Body of pancreas (tissue), 4 donors: ENCODE data around the gene ZCCHC13. TPM values are rescaled to one million over a fixed set of nuclear protein-coding genes. Genes with fewer than 3 reads are reported as not detected.

Experiments used
- ATAC-seq: fragments of 150-250 bp; one replicate; pipeline ENCODE4 v1.9.1; 2016
- DNase-seq, 4 donors: peaks; one replicate each; pipeline ENCODE4 v3.0.0-alpha.2; 2019
- H3K27ac ChIP-seq, 4 donors: fragments of 200-600 bp; sonication (generic); 1 replicate in 3 of 4; 2 replicates in 1 of 4; pipeline versions ENCODE4 v1.5.1 to v1.6.1; 2016 to 2019; ENCODE audit warnings: mild to moderate bottlenecking in 1 of 4, mixed read lengths in 1 of 4, moderate library complexity in 1 of 4
- H3K27me3 ChIP-seq, 2 donors: fragments of 200-600 bp; sonication (generic); one replicate each; pipeline ENCODE4 v1.6.0; 2016; ENCODE audit warnings: mild to moderate bottlenecking in 1 of 2
- H3K36me3 ChIP-seq, 2 donors: fragments of 200-600 bp; sonication (generic); replicated peaks in 1 of 2; 2 replicates each; pipeline ENCODE4 v1.5.1; 2016; ENCODE audit warnings: low read depth in 2 of 2; ENCODE audit not compliant: insufficient read depth in 1 of 2
- H3K4me1 ChIP-seq: fragments of 200-600 bp; sonication (generic); one replicate; pipeline ENCODE4 v1.6.0; 2016
- H3K4me3 ChIP-seq, 2 donors: fragments of 200-600 bp; sonication (generic); 1 replicate in 1 of 2; 2 replicates in 1 of 2; pipeline ENCODE4 v1.5.1; 2016 to 2019
- H3K9me3 ChIP-seq, 3 donors: fragments of 200-600 bp; sonication (generic); 1 replicate in 2 of 3; 2 replicates in 1 of 3; pipeline ENCODE4 v1.5.1; 2016
- POLR2A ChIP-seq, 3 donors: fragments of 450-650 bp; IDR thresholded peaks; one replicate each; pipeline ENCODE4 v1.6.1; 2016; ENCODE audit warnings: antibody characterized with exemption in 3 of 3, mild to moderate bottlenecking in 2 of 3
- WGBS, 2 donors: methylation state at CpG; one replicate each; pipeline ENCODE4 v1.1.5; 2017; 5-methylcytosine and 5-hydroxymethylcytosine counted together
- intact Hi-C: fragments of 100-400 bp; cut with DNase I; formaldehyde crosslinking; loops from one replicate; pipeline ENCODE4 v1.15.1; 2023
- microRNA counts, 2 donors: library from miRNA; unstranded; fragments of <30 nt; microRNA quantifications; one replicate each; lab custom pipeline; 2017
- microRNA-seq, 2 donors: library from miRNA; unstranded; fragments of <30 nt; microRNA quantifications; one replicate each; pipeline ENCODE4, GENCODE V29; 2016; ENCODE audit warnings: borderline number of aligned reads in 2 of 2, borderline replicate concordance in 2 of 2
- small RNA-seq: library from RNA; depleted of rRNA; stranded (forward); fragments of <200 nt; gene quantifications from one replicate; pipeline ENCODE3, GENCODE V24; 2016
- total RNA-seq, 2 donors: library from RNA; depleted of rRNA; stranded (reverse); fragments of >200 nt; gene quantifications; one replicate each; pipeline ENCODE4 v1.1.0, GENCODE V29; 2016
- TF ChIP-seq, protein P1 (sequence below), 7 experiments: fragments of 450-650 bp in 4 of 7; fragments of 200-600 bp in 3 of 7; sonication (generic) in 3 of 7; IDR thresholded peaks; one replicate each; pipeline ENCODE4 v1.5.1; 2016 to 2019; ENCODE audit warnings: antibody characterized with exemption in 7 of 7

Gene ZCCHC13
- total RNA-seq, 2 donors from 2014 or later: not detected

DNA sequence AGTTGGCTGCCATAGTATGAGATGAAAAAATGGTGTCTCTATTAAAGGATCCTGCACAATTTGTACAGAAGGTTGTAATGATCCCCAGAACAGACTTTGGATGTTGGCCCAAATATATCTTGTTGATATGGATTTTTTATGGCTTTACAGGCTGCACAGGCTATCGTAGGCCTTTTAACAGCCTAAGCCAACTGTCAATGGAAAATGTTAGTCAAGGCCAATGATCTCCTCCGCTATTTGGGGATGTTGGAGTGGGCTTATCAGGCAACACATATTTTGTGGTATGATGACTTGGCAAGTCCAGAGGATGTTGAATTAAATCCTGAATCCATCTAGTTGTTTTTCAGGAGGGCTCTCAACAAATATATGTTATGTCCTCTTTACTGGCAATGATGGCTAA, 42.1 kb downstream of the ZCCHC13 start:
- no peaks in the 10 kb centered on the region for H3K9me3 ChIP-seq
- H3K4me1 ChIP-seq: no peaks in the 10 kb centered on the region
- intact Hi-C loops: loop anchor here (10.0 kb wide), 1 partner anchor 491 kb away; the partner anchor contains the start of gene XIST
- TF ChIP-seq POLR2A (IDR thresholded peaks at IDR 0.05): no peak
- TF ChIP-seq, protein P1, sequence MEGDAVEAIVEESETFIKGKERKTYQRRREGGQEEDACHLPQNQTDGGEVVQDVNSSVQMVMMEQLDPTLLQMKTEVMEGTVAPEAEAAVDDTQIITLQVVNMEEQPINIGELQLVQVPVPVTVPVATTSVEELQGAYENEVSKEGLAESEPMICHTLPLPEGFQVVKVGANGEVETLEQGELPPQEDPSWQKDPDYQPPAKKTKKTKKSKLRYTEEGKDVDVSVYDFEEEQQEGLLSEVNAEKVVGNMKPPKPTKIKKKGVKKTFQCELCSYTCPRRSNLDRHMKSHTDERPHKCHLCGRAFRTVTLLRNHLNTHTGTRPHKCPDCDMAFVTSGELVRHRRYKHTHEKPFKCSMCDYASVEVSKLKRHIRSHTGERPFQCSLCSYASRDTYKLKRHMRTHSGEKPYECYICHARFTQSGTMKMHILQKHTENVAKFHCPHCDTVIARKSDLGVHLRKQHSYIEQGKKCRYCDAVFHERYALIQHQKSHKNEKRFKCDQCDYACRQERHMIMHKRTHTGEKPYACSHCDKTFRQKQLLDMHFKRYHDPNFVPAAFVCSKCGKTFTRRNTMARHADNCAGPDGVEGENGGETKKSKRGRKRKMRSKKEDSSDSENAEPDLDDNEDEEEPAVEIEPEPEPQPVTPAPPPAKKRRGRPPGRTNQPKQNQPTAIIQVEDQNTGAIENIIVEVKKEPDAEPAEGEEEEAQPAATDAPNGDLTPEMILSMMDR (IDR thresholded peaks at IDR 0.05): no peak
- DNase-seq: no peak
- no peak overlapping the region for H3K27ac ChIP-seq
- WGBS, 2 donors: 34% methylated on average over 2 of the region's 2 CpGs; no CpG with 5 or more reads in 1 of the 2 donors
- no peak overlapping the region for H3K4me3 ChIP-seq
- no peaks in the 10 kb centered on the region for H3K36me3 ChIP-seq
- ATAC-seq: no peak
- H3K27me3 ChIP-seq: no peaks in the 10 kb centered on the region

DNA sequence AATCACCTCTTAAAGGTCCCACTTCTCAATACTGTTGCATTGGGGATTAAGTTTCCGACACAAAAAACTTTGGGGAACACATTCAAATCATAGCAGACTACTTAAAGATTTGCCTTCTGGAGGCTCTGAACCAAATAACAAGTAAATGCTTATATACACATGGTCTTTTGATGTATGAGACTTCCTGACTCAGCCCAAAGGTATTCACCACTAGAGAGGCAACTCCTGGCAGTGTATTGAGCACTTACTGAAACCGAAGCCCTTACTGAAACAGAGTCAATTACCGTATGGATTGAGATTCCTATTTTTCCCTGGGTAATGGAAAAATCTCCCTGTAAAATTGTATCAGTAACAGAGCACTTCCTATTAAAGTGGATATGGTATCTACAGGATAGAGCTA, 45.4 kb downstream of the ZCCHC13 start:
- Histone ChIP-seq H3K4me1 (no peaks in the 10 kb centered on the region), H3K27ac (no peak overlapping the region), H3K27me3 (no peaks in the 10 kb centered on the region), H3K36me3 (no peaks in the 10 kb centered on the region), H3K4me3 (no peak overlapping the region), H3K9me3 (no peaks in the 10 kb centered on the region)
- intact Hi-C loops: loop anchor here (10.0 kb wide), 1 partner anchor 495 kb away; the partner anchor contains the start of gene XIST
- no peak for DNase-seq
- no peak for ATAC-seq
- WGBS, 2 donors: 73 to 86% methylated on average over 3 of the region's 3 CpGs
- TF ChIP-seq, protein P1 (IDR thresholded peaks at IDR 0.05): no peak
- TF ChIP-seq POLR2A (IDR thresholded peaks at IDR 0.05): no peak

DNA sequence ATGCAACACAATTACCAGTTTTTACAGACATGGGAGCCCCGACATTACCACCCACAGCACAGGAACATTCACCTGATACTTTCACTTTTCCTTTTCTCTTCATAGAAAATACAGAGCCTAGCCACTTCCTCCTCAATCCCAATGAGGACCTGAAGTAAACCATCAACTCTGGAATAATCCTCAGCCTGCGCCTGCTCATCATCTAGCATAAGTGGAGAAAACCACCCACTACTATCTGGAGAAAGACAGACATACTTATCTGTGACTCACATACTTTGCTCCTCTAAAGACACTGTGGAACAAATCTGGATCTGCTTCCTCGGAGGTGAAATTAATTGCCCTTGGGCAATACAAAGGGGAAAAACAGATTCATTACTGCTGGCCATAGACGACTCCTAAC, 47.8 kb downstream of the ZCCHC13 start:
- WGBS, 2 donors: 72 to 88% methylated on average over 2 to 4 of the region's 4 CpGs
- DNase-seq (no peak), ATAC-seq (no peak)
- intact Hi-C loops: no loop called here
- Histone ChIP-seq H3K27ac (no peak overlapping the region), H3K4me3 (no peak overlapping the region), H3K4me1 (no peaks in the 10 kb centered on the region), H3K36me3 (no peaks in the 10 kb centered on the region), H3K9me3 (no peaks in the 10 kb centered on the region), H3K27me3 (no peaks in the 10 kb centered on the region)
- TF ChIP-seq, protein P1 (IDR thresholded peaks at IDR 0.05): no peak
- TF ChIP-seq POLR2A (IDR thresholded peaks at IDR 0.05): no peak

DNA sequence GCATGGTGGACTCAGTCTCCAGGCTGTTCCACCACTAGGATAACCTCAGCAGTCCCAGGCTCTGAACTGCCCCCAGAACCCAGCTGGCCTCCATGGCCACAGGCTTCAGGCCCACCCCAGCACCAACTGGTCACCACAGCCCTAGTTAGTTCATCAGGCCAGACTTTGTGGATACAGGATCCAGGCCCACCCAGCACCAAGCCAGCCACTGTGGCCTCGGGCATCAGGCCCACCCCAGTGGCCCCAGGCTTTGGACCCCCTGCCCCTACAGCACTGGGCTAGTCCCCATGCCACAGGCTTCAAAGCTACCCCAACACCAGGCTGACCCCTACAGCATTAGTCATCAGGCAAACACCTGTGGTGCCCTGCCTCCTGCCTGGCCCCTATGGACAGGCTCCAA, 50.0 kb downstream of the ZCCHC13 start:
- TF ChIP-seq POLR2A (IDR thresholded peaks at IDR 0.05): no peak
- TF ChIP-seq, protein P1 (IDR thresholded peaks at IDR 0.05): no peak
- Histone ChIP-seq H3K36me3 (no peaks in the 10 kb centered on the region), H3K9me3 (no peaks in the 10 kb centered on the region), H3K27ac (no peak overlapping the region), H3K4me3 (no peak overlapping the region), H3K27me3 (no peaks in the 10 kb centered on the region), H3K4me1 (no peaks in the 10 kb centered on the region)
- no CpG with 5 or more reads among the region's 1 CpG for WGBS, 2 donors
- intact Hi-C loops: no loop called here
- DNase-seq (no peak), ATAC-seq (no peak)

MicroRNAs encoded within 50 kb of the gene (microRNA counts, 767-probe panel; counts per million panel counts)
- microRNA hsa-miR-374a-5p (lab: Ali Mortazavi, UCI) (4,344 to 8,994 counts per million in 2 donors), microRNA hsa-miR-545-3p (lab: Ali Mortazavi, UCI) (0 to 736 counts per million in 2 donors)

Small RNA genes within 50 kb of the gene (microRNA-seq; reads per million reads assigned to microRNA genes)
- gene MIR374A (116 to 149 reads per million in 2 donors), gene MIR545 (2.2 to 2.3 reads per million in 2 donors)

Small RNA genes within 50 kb of the gene (small RNA-seq; reads per million reads assigned to genes)
- gene AC004386.2: not detected
- 0.42 reads per million for gene MIR374A
- gene MIR545: not detected
- not detected for gene RF02119
- gene RF02120: not detected
- not detected for gene RF02121
- gene RF02122: not detected
- gene RF02123: not detected

Other genes starting within 250 kb of the ZCCHC13 start
- 1 to 10 TPM; 2.9 to 7.3 TPM for gene SLC16A2, start 117.3 kb downstream of the ZCCHC13 start, total RNA-seq